Gastrocnemius medialis (tissue), 4 donors: ENCODE measurements around the gene ZNF44.

ENCODE experiments used
- CTCF ChIP-seq, 5 experiments: fragments of 450-650 bp in 3 of 5; fragments of 200-600 bp in 2 of 5; sonication (generic) in 2 of 5; IDR thresholded peaks in 4 of 5; conservative IDR thresholded peaks in 1 of 5; 1 replicate in 4 of 5; 2 replicates in 1 of 5; pipeline ENCODE4 v1.5.1; 2016 to 2019; ENCODE audit warnings: antibody characterized with exemption in 5 of 5, mild to moderate bottlenecking in 3 of 5, moderate library complexity in 3 of 5
- POLR2A ChIP-seq, 2 donors: fragments of 450-650 bp; IDR thresholded peaks; one replicate each; pipeline ENCODE4 v1.6.1; 2017; ENCODE audit warnings: antibody characterized with exemption in 2 of 2, mild to moderate bottlenecking in 2 of 2, moderate library complexity in 2 of 2

GRCh38 chr19:12314553-12314952 lies 19.9 kb upstream of the ZNF44 start:
- TF ChIP-seq POLR2A (IDR thresholded peaks at IDR 0.05) (no peak), CTCF (IDR thresholded peaks at IDR 0.05 in 4 of 5, conservative IDR thresholded peaks at IDR 0.05 in 1 of 5) (no peak)
